ENCODE data around the gene RDM1.

RDM1 gene

DNA sequence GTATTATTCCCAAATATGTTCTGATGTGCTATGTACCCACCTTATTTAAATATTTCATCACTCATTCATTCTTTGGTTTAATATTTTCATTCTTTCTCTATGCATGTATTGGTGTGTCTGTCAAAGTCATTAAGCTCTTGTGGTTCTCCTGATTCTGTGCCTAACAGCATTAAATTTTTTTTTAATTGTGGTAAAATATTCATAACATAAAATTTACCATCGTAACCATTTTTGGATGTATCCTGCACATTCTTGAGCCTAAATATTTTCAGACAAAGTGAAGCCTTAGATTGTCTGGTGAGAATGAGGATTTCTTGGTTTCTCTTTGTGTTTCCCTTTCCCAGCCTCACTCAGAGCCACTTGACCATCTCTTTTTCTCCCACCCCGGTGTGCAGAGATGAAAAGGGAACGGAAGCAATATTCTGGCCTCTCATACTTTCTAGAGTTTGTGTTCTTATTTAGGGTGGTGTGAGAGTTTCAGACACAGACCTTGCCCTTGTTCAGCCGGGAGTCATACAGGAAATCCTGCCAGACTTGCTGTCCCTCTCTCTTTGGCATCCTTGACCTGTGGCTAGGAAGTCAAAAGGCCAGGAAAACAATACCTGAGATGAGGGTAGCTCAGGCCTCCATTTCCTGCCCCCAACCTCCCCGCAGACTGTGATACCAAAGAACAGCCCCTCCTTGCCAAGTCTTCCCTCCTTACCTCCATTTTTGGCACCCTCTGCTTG lies 55.3 kb downstream of the RDM1 start:
- no peak for DNase-seq (ENCODE audit: extremely low read depth in 1 of 2, low read depth in 1 of 2)

GRCh38 chr17:35872196-35872980 lies 58.2 kb downstream of the RDM1 start:
- DNase-seq (ENCODE audit: extremely low read depth in 1 of 2, low read depth in 1 of 2), result no peak

DNA sequence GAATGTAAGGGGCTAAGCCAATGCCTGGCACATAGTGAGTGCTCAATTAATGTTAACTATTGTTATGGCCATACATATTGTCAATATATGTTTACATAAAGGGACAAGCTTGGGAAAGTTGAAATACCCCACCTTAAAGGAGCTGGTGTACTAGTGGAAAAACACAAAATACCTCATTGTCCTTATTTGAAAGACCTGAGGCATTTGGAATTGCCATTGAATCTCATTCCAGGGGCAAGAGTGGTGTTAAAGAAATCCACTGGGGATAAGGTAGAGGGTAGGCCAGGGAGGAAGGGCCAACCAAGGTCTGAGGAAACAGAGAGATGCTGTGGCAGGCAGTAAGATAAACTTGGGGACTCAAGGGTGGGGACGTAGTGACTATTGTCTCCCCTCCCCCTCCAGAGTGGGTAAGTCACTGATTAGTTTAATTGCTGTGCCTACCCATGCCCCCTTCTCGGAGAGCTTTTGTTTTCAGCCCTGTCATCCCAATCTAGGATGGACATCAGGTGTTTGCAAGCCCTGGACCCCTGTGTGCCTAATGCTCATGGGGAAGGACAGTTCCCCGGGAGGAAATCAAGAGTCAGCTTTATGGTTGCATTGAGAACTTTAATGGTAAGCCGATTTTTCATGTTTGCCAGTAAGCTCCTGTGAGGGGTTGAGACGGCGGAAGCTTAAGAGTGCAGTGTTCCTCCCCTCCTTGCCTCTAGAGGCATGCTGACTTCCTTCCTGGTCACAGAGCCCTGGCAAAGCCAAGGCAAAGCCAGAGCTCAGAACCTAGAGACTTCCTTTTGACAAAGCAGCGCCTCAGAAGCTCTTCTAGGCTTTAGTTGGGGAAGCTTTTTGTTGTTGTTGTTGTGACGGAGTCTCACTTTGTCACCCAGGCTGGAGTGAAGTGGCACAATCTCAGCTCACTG lies 59.4 kb downstream of the RDM1 start:
- DNase-seq (ENCODE audit: extremely low read depth in 1 of 2, low read depth in 1 of 2), result no peak

GRCh38 chr17:35868737-35869136 lies 61.8 kb downstream of the RDM1 start, which contains the start of gene HEATR9:
Gene HEATR9 (minus strand): TSS chr17:35868891. CDS start chr17:35868742, 149 bp downstream.
- DNase-seq (ENCODE audit: extremely low read depth in 1 of 2, low read depth in 1 of 2), result no peak
